ENCODE data around the gene SHKBP1. TPM values are rescaled to one million over a fixed set of nuclear protein-coding genes. Genes with fewer than 3 reads are reported as not detected.
"Not testable (repeated sequence)": the region's sequence is repeated elsewhere in the genome, so short reads cannot be mapped to it uniquely, and the experiment has no call there.

SHKBP1 gene
- total and polyA plus RNA-seq, 2 of the 13 experiments (the other 11 are each of a cell fraction or from before 2014, with no cell fraction given), result 16.2 to 17.4 TPM

DNA sequence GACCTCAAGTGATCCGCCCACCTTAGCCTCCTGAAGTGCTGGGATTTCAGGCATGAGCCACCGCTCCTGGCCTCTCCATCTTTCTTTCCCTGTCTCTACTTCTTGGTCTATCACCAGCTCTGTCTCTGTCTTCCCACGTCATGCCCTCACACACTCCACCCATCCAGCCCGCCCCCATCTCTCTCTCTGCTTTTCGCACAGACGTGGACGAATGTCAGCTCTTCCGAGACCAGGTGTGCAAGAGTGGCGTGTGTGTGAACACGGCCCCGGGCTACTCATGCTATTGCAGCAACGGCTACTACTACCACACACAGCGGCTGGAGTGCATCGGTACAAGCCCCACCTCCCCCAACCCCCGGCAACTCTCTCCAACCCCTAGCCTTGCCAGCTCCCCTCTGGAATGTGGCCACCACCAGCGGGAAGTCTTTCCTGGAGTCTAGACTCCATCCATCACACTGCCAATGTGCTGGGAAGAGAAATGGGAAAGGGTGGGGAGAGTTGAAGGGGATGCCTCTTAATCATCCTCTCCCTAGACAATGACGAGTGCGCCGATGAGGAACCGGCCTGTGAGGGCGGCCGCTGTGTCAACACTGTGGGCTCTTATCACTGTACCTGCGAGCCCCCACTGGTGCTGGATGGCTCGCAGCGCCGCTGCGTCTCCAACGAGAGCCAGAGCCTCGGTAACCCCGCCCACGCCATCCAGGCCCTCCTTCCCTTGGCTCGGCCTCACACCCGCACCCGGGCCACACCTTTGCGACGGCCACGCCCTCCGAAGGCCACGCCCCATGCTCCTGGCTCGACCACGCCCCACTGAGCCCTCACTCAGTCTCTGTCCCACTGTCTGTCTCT lies 47.0 kb downstream of the SHKBP1 start:
- Histone ChIP-seq H4K20me1 (ENCODE audit: insufficient read depth, low read length) (no peaks in the 10 kb centered on the region), H3K9ac (ENCODE audit: insufficient read depth, low read depth, low read length) (no peak overlapping the region), H3K27ac (ENCODE audit: extremely low read length, insufficient read depth, low read length) (no peak overlapping the region), H3K4me2 (ENCODE audit: low read depth, low read length) (peak overlapping the region; percentile 24; the same call in 1 of the 2 replicates), H3K36me3 (replicated peaks in 1 of 2; ENCODE audit: control insufficient read depth in 1 of 2, insufficient read depth in 2 of 2, low read length in 2 of 2) (no peaks in the 10 kb centered on the region), H3K4me3 (replicated peaks in 1 of 3; ENCODE audit: insufficient read depth in 1 of 3, low read depth in 2 of 3, low read length in 3 of 3) (no peak overlapping the region; a peak in 1 of 6 replicates), H2AFZ (ENCODE audit: low read length) (no peak overlapping the region), H3K27me3 (ENCODE audit: control insufficient read depth in 1 of 2, insufficient read depth in 2 of 2, low read length in 2 of 2) (peaks cover 0 to 3% of the 10 kb centered on the region in 2 experiments; a peak in 3 of 5 replicates), H3K9me3 (ENCODE audit: low read length) (no peaks in the 10 kb centered on the region), H3K4me1 (ENCODE audit: insufficient read depth, low read length) (peaks cover 6% of the 10 kb centered on the region; the same call in 1 of the 2 replicates), H3K79me2 (ENCODE audit: insufficient read depth, low read length) (no peaks in the 10 kb centered on the region)
- TF ChIP-seq, protein P1, sequence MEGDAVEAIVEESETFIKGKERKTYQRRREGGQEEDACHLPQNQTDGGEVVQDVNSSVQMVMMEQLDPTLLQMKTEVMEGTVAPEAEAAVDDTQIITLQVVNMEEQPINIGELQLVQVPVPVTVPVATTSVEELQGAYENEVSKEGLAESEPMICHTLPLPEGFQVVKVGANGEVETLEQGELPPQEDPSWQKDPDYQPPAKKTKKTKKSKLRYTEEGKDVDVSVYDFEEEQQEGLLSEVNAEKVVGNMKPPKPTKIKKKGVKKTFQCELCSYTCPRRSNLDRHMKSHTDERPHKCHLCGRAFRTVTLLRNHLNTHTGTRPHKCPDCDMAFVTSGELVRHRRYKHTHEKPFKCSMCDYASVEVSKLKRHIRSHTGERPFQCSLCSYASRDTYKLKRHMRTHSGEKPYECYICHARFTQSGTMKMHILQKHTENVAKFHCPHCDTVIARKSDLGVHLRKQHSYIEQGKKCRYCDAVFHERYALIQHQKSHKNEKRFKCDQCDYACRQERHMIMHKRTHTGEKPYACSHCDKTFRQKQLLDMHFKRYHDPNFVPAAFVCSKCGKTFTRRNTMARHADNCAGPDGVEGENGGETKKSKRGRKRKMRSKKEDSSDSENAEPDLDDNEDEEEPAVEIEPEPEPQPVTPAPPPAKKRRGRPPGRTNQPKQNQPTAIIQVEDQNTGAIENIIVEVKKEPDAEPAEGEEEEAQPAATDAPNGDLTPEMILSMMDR (CRISPR knock-in tag; IDR thresholded peaks at IDR 0.05), result 0 out of 2 replicates have a peak, but pooled peaks have one; percentile 12
- TF ChIP-seq PATZ1 (CRISPR knock-in tag; IDR thresholded peaks at IDR 0.05) (0 out of 2 replicates have a peak, but pooled peaks have one; percentile 2), CERS6 (CRISPR knock-in tag; IDR thresholded peaks at IDR 0.05) (no peak), FOXA3 (CRISPR knock-in tag; IDR thresholded peaks at IDR 0.05) (0 out of 2 replicates have a peak, but pooled peaks have one; percentile 8), ZFP36 (IDR thresholded peaks at IDR 0.05; ENCODE audit: borderline replicate concordance, low read depth, low read length, partially characterized antibody) (no peak)
- 36% methylated on average over 29 of the region's 41 CpGs for WGBS (ENCODE audit: low lambda C conversion rate)
- DNase-seq (ENCODE audit: low spot score), result peak; percentile 43
- ChIA-PET CTCF (ENCODE audit: low intra/inter-chr PET ratio, low total read pairs) (no interaction called here), POLR2A (no interaction called here)
- FAIRE-seq, result no peak
- in situ Hi-C loops (cut with HindIII; ENCODE audit: extremely low pct_ligation_motif_present, low pct_unique_long_range_greater_than_20kb), result no loop called here
- peak; percentile 68 for ATAC-seq
- no TSS peak for BruUV-seq (replicated peaks)
- intact Hi-C loops (cut with micrococcal nuclease; ENCODE audit: unreplicated experiment), result no loop called here

DNA sequence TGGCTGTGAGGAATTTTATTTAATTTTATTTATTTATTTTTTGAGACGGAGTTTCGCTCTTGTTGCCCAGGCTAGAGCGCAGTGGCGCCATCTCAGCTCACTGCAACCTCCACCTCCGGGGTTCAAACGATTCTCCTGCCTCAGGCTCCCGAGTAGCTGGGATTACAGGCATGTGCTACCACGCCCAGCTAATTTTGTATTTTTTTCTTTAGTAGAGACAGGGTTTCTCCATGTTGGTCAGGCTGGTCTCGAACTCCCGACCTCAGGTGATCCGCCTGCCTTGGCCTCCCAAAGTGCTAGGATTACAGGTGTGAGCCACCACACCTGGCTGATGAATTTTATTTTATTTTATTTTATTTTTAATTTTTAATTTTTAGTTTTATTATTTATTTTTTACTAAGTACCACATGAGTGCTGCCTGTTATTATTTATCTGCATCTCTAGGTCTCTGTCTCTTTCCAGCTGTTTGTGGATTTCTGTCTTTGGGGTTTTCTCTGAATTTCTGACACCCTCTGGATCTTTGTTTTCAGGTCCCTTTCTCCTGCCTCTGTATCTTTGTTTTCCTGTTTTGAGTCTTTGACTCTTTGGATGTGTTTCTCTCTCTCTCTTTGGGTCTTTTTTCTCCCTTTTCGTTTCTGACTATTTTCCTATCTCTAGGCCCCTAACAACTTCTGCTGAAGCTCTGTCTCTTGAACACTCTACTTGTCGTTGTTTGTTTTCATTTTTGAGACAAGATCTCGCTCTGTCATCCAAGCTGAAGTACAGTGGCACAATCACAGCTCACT lies 47.9 kb downstream of the SHKBP1 start:
- H2AFZ ChIP-seq (ENCODE audit: low read length); BruUV-seq (replicated peaks); H3K27me3 ChIP-seq (ENCODE audit: control insufficient read depth in 1 of 2, insufficient read depth in 2 of 2, low read length in 2 of 2); intact Hi-C loops (cut with micrococcal nuclease; ENCODE audit: unreplicated experiment); H3K27ac ChIP-seq (ENCODE audit: extremely low read length, insufficient read depth, low read length); H3K9ac ChIP-seq (ENCODE audit: insufficient read depth, low read depth, low read length); H3K4me3 ChIP-seq (replicated peaks in 1 of 3; ENCODE audit: insufficient read depth in 1 of 3, low read depth in 2 of 3, low read length in 3 of 3); H3K4me1 ChIP-seq (ENCODE audit: insufficient read depth, low read length); POLR2A ChIA-PET; in situ Hi-C loops (cut with HindIII; ENCODE audit: extremely low pct_ligation_motif_present, low pct_unique_long_range_greater_than_20kb); DNase-seq (ENCODE audit: low spot score); FAIRE-seq; H3K9me3 ChIP-seq (ENCODE audit: low read length); H3K79me2 ChIP-seq (ENCODE audit: insufficient read depth, low read length); H3K36me3 ChIP-seq (replicated peaks in 1 of 2; ENCODE audit: control insufficient read depth in 1 of 2, insufficient read depth in 2 of 2, low read length in 2 of 2); H3K4me2 ChIP-seq (ENCODE audit: low read depth, low read length); H4K20me1 ChIP-seq (ENCODE audit: insufficient read depth, low read length); ATAC-seq: not testable (repeated sequence)
- CTCF ChIA-PET (ENCODE audit: low intra/inter-chr PET ratio, low total read pairs), result interaction anchor here (1.6 kb wide), 1 partner anchor 10 kb away, joined by 3 read pairs; no protein-coding TSS in a partner anchor
- 67% methylated on average over 14 of the region's 14 CpGs for WGBS (ENCODE audit: low lambda C conversion rate)
